ENCODE results near the gene TMEM179.

Gene TMEM179

GRCh38 chr14:104555430-104556255, 48.9 kb downstream of the TMEM179 start:
- DNase-seq (ENCODE audit: low read depth in 3 of 3): no peak

- DNase-seq (ENCODE audit: low read depth in 3 of 3): no peak
These were observed 49.8 kb downstream of the TMEM179 start for GRCh38 chr14:104554608-104555429.

GRCh38 chr14:104554088-104554607, 50.4 kb downstream of the TMEM179 start:
- DNase-seq (ENCODE audit: low read depth in 3 of 3): no peak

- DNase-seq (ENCODE audit: low read depth in 3 of 3): no peak
These were observed 51.1 kb downstream of the TMEM179 start for GRCh38 chr14:104553166-104554087.

- no peak for DNase-seq (ENCODE audit: low read depth in 3 of 3)
These were observed 51.8 kb downstream of the TMEM179 start for GRCh38 chr14:104552738-104553125.

GRCh38 chr14:104551851-104552737, 52.5 kb downstream of the TMEM179 start:
- DNase-seq (ENCODE audit: low read depth in 3 of 3): no peak

GRCh38 chr14:104550861-104551728, 53.5 kb downstream of the TMEM179 start:
- DNase-seq (ENCODE audit: low read depth in 3 of 3): no peak

- no peak for DNase-seq (ENCODE audit: low read depth in 3 of 3)
These were observed 54.2 kb downstream of the TMEM179 start for GRCh38 chr14:104550340-104550860.

GRCh38 chr14:104549536-104550339, 54.8 kb downstream of the TMEM179 start:
- no peak for DNase-seq (ENCODE audit: low read depth in 3 of 3)

- no peak for DNase-seq (ENCODE audit: low read depth in 3 of 3)
These were observed 55.6 kb downstream of the TMEM179 start for GRCh38 chr14:104548802-104549535.

GRCh38 chr14:104547998-104548700, 56.4 kb downstream of the TMEM179 start:
- DNase-seq (ENCODE audit: low read depth in 3 of 3): no peak

GRCh38 chr14:104547310-104547997, 57.1 kb downstream of the TMEM179 start:
- no peak for DNase-seq (ENCODE audit: low read depth in 3 of 3)

- no peak for DNase-seq (ENCODE audit: low read depth in 3 of 3)
These were observed 57.8 kb downstream of the TMEM179 start for GRCh38 chr14:104546591-104547309.

- DNase-seq (ENCODE audit: low read depth in 3 of 3): no peak
These were observed 58.5 kb downstream of the TMEM179 start for GRCh38 chr14:104545942-104546501.

- DNase-seq (ENCODE audit: low read depth in 3 of 3): no peak
These were observed 59.2 kb downstream of the TMEM179 start for GRCh38 chr14:104545151-104545941.
